GM13976 (cell line): ENCODE results near the gene TEX53.

Source experiments
- DNase-seq: peaks from one replicate; pipeline ENCODE4 v3.0.0; 2012; ENCODE audit warnings: low spot score
- in situ Hi-C: fragments of 300-500 bp; cut with MboI; formaldehyde crosslinking; loops from one replicate; pipeline ENCODE4 v1.12.0; 2022; ENCODE audit warnings: low sequenced_read_pairs, mixed read lengths, inconsistent platforms; ENCODE audit not compliant: unreplicated experiment
- TF ChIP-seq, protein P1 (sequence below): IDR thresholded peaks from 2 replicates; pipeline ENCODE4 v1.5.1; 2012; ENCODE audit warnings: borderline replicate concordance, mild to moderate bottlenecking; ENCODE audit not compliant: insufficient read depth; ENCODE audit errors: extremely low read depth, missing control alignments, control extremely low read depth

The TEX53 gene

GRCh38 chr9:114666851-114667250, 9.2 kb upstream of the TEX53 start:
- TF ChIP-seq, protein P1, sequence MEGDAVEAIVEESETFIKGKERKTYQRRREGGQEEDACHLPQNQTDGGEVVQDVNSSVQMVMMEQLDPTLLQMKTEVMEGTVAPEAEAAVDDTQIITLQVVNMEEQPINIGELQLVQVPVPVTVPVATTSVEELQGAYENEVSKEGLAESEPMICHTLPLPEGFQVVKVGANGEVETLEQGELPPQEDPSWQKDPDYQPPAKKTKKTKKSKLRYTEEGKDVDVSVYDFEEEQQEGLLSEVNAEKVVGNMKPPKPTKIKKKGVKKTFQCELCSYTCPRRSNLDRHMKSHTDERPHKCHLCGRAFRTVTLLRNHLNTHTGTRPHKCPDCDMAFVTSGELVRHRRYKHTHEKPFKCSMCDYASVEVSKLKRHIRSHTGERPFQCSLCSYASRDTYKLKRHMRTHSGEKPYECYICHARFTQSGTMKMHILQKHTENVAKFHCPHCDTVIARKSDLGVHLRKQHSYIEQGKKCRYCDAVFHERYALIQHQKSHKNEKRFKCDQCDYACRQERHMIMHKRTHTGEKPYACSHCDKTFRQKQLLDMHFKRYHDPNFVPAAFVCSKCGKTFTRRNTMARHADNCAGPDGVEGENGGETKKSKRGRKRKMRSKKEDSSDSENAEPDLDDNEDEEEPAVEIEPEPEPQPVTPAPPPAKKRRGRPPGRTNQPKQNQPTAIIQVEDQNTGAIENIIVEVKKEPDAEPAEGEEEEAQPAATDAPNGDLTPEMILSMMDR, result no peak
- DNase-seq, result peak; percentile 33
- in situ Hi-C loops, result no loop called here

- in situ Hi-C loops, result no loop called here
- TF ChIP-seq, protein P1, result no peak
- DNase-seq, result no peak
Measured at GRCh38 chr9:114666401-114666800, 8.8 kb upstream of the TEX53 start.

DNA sequence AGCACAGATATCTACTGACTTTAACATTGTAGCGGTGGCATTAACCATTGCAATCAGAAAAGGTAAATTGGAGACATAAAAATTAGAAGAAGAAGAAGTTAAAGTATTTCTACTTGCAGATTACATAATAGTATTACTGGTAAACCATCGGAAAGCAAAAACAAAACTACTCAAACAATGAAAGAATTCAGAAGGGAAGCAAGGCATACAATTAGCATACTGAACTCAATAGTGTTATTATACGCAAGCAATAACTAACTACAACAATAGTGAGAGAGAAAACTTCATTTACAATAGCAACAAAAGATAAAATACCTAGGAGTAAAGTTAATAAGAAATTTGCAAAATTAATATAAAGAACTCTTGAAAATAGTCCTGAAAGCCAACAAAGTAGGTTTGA, 6.6 kb upstream of the TEX53 start:
- DNase-seq, result no peak
- in situ Hi-C loops, result no loop called here
- TF ChIP-seq, protein P1, result no peak

- DNase-seq, result peak; percentile 81
- in situ Hi-C loops, result no loop called here
- TF ChIP-seq, protein P1, result peak; percentile 78
Measured at GRCh38 chr9:114662081-114662989, 4.7 kb upstream of the TEX53 start.

DNA sequence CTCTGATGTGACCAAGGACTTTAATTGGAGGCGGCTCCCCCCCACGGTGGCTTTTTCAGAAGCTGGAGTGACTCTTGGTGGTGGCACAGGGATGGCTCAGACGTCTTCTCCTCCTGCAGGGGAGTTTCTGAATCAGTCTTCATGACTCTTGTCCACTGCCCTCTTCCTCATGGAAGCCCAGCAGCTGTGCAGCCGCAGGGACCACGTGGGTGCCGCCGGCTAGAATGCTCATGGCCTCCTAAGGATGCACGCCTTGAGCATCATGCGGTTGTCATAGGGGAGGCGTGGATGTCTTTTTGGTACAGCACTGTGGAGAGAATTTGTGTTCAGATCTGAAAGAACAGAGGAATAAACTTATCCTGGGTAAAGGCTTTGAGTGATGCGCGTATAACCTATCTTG, 1.3 kb downstream of the TEX53 start:
- TF ChIP-seq, protein P1, result no peak
- DNase-seq, result no peak
- in situ Hi-C loops, result loop anchor here (10.0 kb wide), 1 partner anchor 242 kb away; no protein-coding TSS in a partner anchor

DNA sequence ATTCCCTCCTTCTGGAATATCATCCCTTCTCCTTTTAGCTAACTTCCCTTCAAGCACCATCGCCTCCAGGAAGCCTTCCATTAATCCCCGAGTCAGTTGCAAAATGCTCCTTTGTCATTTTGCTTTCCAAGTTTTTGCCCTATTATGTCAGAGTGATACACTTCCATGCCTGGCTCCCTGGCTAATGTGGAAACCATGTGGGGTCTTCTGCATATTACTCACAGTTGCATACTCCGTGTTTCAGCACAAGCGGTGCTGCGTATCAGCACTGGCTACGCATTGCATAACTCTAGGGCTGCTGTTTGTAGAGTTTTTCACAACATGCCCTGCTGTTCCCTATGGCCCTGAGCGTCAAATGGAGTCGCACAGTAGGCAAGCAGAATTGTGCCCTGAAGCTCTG, 1.9 kb downstream of the TEX53 start:
- TF ChIP-seq, protein P1, result no peak
- in situ Hi-C loops, result loop anchor here (10.0 kb wide), 1 partner anchor 241 kb away; no protein-coding TSS in a partner anchor
- no peak for DNase-seq
